Fibroblast of the aortic adventitia (primary cell): ENCODE measurements around the gene KLRF1. TPM values are rescaled to one million over a fixed set of nuclear protein-coding genes. Genes with fewer than 3 reads are reported as not detected.

ENCODE experiments used
- DNase-seq: peaks from one replicate; pipeline ENCODE4 v3.0.0-alpha.2; 2010; ENCODE audit warnings: low read depth
- H3K4me3 ChIP-seq: 2 replicates; pipeline ENCODE4 v1.5.1; 2011; ENCODE audit warnings: low read depth, mild to moderate bottlenecking, control low read depth, low read length, moderate library complexity
- CTCF ChIP-seq: IDR thresholded peaks from 2 replicates; pipeline ENCODE4 v1.5.1; 2011; ENCODE audit warnings: mild to moderate bottlenecking, low read length, control low read depth, inconsistent platforms; ENCODE audit not compliant: insufficient read depth
- total RNA-seq: library from RNA; depleted of rRNA; stranded (reverse); fragments of >200 nt; gene quantifications from 2 replicates; pipeline ENCODE4 v1.2.3, GENCODE V29; 2012; ENCODE audit warnings: low replicate concordance

The KLRF1 gene
- total RNA-seq, 1 donor = not detected

- no peak for DNase-seq
- H3K4me3 ChIP-seq = no peak overlapping the region
- no peak for TF ChIP-seq CTCF
These were observed 30.9 kb upstream of the KLRF1 start for GRCh38 chr12:9796346-9796745.

- no peak for TF ChIP-seq CTCF
- DNase-seq = no peak
- no peak overlapping the region for H3K4me3 ChIP-seq
These were observed 30.3 kb upstream of the KLRF1 start for GRCh38 chr12:9796971-9797370.

DNA sequence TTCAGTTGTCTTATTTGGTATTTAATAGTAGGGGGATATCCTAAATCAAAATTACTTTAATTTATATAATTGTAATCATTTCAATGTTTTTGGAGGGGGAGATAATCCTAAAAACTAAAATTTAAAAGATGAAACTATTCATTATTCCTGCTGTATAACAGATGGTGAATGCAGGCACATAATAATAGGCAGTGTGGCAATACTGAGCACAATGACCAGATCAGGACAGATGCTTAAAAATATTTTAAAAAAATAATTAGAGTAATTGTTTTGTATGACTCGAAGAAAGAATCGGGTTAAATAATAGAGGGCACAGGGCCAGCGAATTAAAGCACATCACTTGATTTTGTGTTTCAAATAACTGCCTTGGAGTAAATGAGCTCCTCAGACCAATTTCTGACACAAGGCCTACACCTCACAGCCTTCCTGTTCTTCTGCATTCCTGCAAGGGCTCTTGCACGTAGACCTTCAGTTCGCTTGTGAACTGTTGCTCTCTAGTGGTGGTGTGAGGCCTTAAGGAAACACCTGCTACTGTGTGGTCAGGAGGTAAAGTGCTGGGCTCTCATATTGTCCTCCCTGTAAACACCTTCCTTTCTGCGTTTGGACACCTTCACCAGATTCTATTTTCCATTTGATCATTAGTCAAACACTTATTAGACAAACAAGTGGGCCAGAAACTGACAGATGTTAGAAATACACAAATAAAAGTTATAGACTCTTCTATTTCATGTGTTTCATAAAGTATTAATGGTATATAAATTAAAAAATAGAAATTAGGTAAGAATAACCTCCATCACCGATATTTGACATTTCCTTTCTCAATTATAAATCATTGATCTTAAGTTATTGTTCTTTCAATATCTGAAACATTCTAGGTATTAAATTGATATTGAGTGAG is 29.3 kb upstream of the KLRF1 start:
- TF ChIP-seq CTCF = peak; percentile 31
- DNase-seq = peak; percentile 47
- H3K4me3 ChIP-seq = no peak overlapping the region

- no peak for DNase-seq
- H3K4me3 ChIP-seq = no peak overlapping the region
- no peak for TF ChIP-seq CTCF
These were observed 27.3 kb upstream of the KLRF1 start for GRCh38 chr12:9799961-9800360.

GRCh38 chr12:9805883-9806282 is 21.4 kb upstream of the KLRF1 start:
- no peak for DNase-seq
- TF ChIP-seq CTCF = no peak
- H3K4me3 ChIP-seq = no peak overlapping the region

- TF ChIP-seq CTCF = no peak
- DNase-seq = no peak
- H3K4me3 ChIP-seq = no peak overlapping the region
These were observed 20.6 kb upstream of the KLRF1 start for GRCh38 chr12:9806714-9807113.

DNA sequence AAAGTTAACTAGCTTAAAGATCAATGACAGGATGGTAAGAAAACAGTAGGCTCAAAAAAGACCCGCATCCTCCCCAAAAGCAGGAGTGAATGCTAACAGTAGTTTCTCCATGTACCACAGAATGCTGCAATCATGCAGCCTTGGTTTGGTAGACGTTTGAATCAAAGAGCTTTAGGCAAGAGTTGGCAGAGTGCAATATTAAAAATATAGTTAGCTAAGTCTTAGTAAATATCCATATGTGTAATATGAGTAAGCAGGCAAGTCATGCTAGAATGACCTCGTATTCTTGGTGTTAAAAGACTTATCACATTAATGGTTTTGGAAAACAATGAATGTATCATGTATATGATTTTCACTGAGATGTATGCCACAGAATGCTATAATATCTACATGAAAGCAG is 18.8 kb upstream of the KLRF1 start:
- no peak overlapping the region for H3K4me3 ChIP-seq
- TF ChIP-seq CTCF = no peak

More for the DNA sequence above, 18.8 kb upstream of the KLRF1 start:
- DNase-seq = no peak
